Type B pancreatic cell (in vitro differentiated cells): Measurements from ENCODE around the gene KCNE2. TPM values are rescaled to one million over a fixed set of nuclear protein-coding genes. Genes with fewer than 3 reads are reported as not detected.

Experiments
- DNase-seq: peaks from one replicate; pipeline ENCODE4 v3.0.0; 2021; ENCODE audit warnings: mixed read lengths; ENCODE audit not compliant: unreplicated experiment; ENCODE audit errors: extremely low spot score
- H3K27ac Mint-ChIP-seq: 2 replicates; pipeline ENCODE4 v1.8.0; 2021; ENCODE audit warnings: mild to moderate bottlenecking, mixed read lengths
- H3K27me3 Mint-ChIP-seq: 2 replicates; pipeline ENCODE4 v1.8.0; 2021; ENCODE audit warnings: mixed read lengths
- H3K36me3 Mint-ChIP-seq: 2 replicates; pipeline ENCODE4 v1.8.0; 2021; ENCODE audit warnings: mixed read lengths
- H3K4me1 Mint-ChIP-seq: one replicate; pipeline ENCODE4 v1.8.0; 2021; ENCODE audit warnings: mixed read lengths; ENCODE audit not compliant: unreplicated experiment
- H3K4me3 Mint-ChIP-seq: 2 replicates; pipeline ENCODE4 v1.8.0; 2021; ENCODE audit warnings: mild to moderate bottlenecking, mixed read lengths
- H3K9me3 Mint-ChIP-seq: 2 replicates; pipeline ENCODE4 v1.8.0; 2021; ENCODE audit warnings: mixed read lengths
- total RNA-seq: library from RNA; stranded (reverse); gene quantifications from 2 replicates; pipeline ENCODE4 v1.2.1, GENCODE V29; 2021; ENCODE audit warnings: low replicate concordance
- TF ChIP-seq, protein P1 (sequence below): fragments of 200-600 bp; sonication (generic); conservative IDR thresholded peaks from 2 replicates; pipeline ENCODE4 v1.5.0; 2021; ENCODE audit warnings: antibody characterized with exemption, mild to moderate bottlenecking

KCNE2 gene
- total RNA-seq, 1 donor from 2014 or later: 9.4 TPM

- TF ChIP-seq, protein P1, sequence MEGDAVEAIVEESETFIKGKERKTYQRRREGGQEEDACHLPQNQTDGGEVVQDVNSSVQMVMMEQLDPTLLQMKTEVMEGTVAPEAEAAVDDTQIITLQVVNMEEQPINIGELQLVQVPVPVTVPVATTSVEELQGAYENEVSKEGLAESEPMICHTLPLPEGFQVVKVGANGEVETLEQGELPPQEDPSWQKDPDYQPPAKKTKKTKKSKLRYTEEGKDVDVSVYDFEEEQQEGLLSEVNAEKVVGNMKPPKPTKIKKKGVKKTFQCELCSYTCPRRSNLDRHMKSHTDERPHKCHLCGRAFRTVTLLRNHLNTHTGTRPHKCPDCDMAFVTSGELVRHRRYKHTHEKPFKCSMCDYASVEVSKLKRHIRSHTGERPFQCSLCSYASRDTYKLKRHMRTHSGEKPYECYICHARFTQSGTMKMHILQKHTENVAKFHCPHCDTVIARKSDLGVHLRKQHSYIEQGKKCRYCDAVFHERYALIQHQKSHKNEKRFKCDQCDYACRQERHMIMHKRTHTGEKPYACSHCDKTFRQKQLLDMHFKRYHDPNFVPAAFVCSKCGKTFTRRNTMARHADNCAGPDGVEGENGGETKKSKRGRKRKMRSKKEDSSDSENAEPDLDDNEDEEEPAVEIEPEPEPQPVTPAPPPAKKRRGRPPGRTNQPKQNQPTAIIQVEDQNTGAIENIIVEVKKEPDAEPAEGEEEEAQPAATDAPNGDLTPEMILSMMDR: no peak
- H3K27me3 Mint-ChIP-seq: peaks cover 4% of the 10 kb centered on the region
- no peak overlapping the region for H3K4me3 Mint-ChIP-seq
- H3K9me3 Mint-ChIP-seq: no peaks in the 10 kb centered on the region
- no peak for DNase-seq
- peaks cover 25% of the 10 kb centered on the region for H3K4me1 Mint-ChIP-seq
- H3K27ac Mint-ChIP-seq: no peak overlapping the region
- peaks cover 3% of the 10 kb centered on the region for H3K36me3 Mint-ChIP-seq
Observed at GRCh38 chr21:34345091-34345871, 18.5 kb upstream of the KCNE2 start.

DNA sequence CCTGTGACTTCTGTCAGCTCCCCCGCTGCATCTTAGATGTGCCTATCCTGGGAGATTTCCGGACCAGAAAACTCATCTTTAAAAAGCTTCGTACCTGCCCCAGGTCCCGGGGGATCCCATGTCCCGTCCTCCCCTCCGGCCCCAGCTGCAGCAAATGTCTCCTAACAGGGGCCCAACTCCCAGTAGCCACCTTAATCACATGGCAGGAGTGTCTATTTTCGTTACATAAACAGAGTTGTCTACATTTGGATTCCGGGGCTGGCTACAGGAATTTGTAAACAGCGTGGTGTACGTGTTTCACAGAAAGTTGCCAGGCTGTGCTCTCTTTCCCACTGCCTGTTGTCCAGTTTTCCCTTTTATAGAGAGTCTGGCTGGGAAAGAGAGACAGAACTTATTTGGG, 17.9 kb upstream of the KCNE2 start:
- H3K27ac Mint-ChIP-seq: no peak overlapping the region
- peaks cover 4% of the 10 kb centered on the region for H3K27me3 Mint-ChIP-seq
- no peak for DNase-seq
- no peaks in the 10 kb centered on the region for H3K9me3 Mint-ChIP-seq
- H3K4me1 Mint-ChIP-seq: peaks cover 25% of the 10 kb centered on the region
- TF ChIP-seq, protein P1: no peak
- peaks cover 3% of the 10 kb centered on the region for H3K36me3 Mint-ChIP-seq
- no peak overlapping the region for H3K4me3 Mint-ChIP-seq

GRCh38 chr21:34348890-34349519, 14.8 kb upstream of the KCNE2 start:
- Mint-ChIP-seq H3K27me3 (peaks cover 4% of the 10 kb centered on the region), H3K36me3 (peaks cover 3% of the 10 kb centered on the region), H3K4me3 (no peak overlapping the region), H3K27ac (no peak overlapping the region), H3K9me3 (no peaks in the 10 kb centered on the region), H3K4me1 (peaks cover 22% of the 10 kb centered on the region)
- no peak for DNase-seq
- TF ChIP-seq, protein P1: no peak

GRCh38 chr21:34351786-34352241, 12.0 kb upstream of the KCNE2 start:
- peaks cover 3% of the 10 kb centered on the region for H3K36me3 Mint-ChIP-seq
- peaks cover 8% of the 10 kb centered on the region for H3K27me3 Mint-ChIP-seq
- H3K4me3 Mint-ChIP-seq: no peak overlapping the region
- TF ChIP-seq, protein P1: peak; percentile 85
- H3K9me3 Mint-ChIP-seq: no peaks in the 10 kb centered on the region
- no peak overlapping the region for H3K27ac Mint-ChIP-seq
- no peak for DNase-seq
- H3K4me1 Mint-ChIP-seq: peaks cover 16% of the 10 kb centered on the region

GRCh38 chr21:34352556-34352955, 11.2 kb upstream of the KCNE2 start:
- Mint-ChIP-seq H3K9me3 (no peaks in the 10 kb centered on the region), H3K4me1 (peaks cover 10% of the 10 kb centered on the region), H3K4me3 (no peak overlapping the region), H3K36me3 (peaks cover 3% of the 10 kb centered on the region), H3K27me3 (peaks cover 8% of the 10 kb centered on the region), H3K27ac (no peak overlapping the region)
- DNase-seq: no peak
- TF ChIP-seq, protein P1: no peak
